Mucosa of rectum (tissue), 2 donors: ENCODE data around the gene SNX17.

Experiments used
- H3K27ac ChIP-seq, 2 donors: one replicate each; pipeline ENCODE4 v1.7.0; 2013; ENCODE audit warnings: inconsistent platforms in 2 of 2, low read depth in 2 of 2, low read length in 2 of 2
- H3K27me3 ChIP-seq, 2 donors: one replicate each; pipeline ENCODE4 v1.7.0; 2013; ENCODE audit warnings: low read length in 2 of 2; ENCODE audit not compliant: control insufficient read depth in 2 of 2, insufficient read depth in 2 of 2
- H3K36me3 ChIP-seq, 2 donors: one replicate each; pipeline ENCODE4 v1.7.0; 2013; ENCODE audit warnings: low read length in 2 of 2; ENCODE audit not compliant: control insufficient read depth in 2 of 2, insufficient read depth in 2 of 2
- H3K4me1 ChIP-seq, 2 donors: one replicate each; pipeline ENCODE4 v1.7.0; 2013; ENCODE audit warnings: low read length in 2 of 2, mild to moderate bottlenecking in 1 of 2; ENCODE audit not compliant: control insufficient read depth in 2 of 2, insufficient read depth in 2 of 2
- H3K4me3 ChIP-seq, 2 donors: one replicate each; pipeline ENCODE4 v1.7.0; 2013; ENCODE audit warnings: low read length in 2 of 2
- H3K9ac ChIP-seq, 2 donors: one replicate each; pipeline ENCODE4 v1.7.0; 2013; ENCODE audit warnings: low read length in 2 of 2, low read depth in 1 of 2, mild to moderate bottlenecking in 1 of 2
- H3K9me3 ChIP-seq, 2 donors: one replicate each; pipeline ENCODE4 v1.7.0; 2013; ENCODE audit warnings: low read length in 2 of 2; ENCODE audit not compliant: control insufficient read depth in 2 of 2
- donor health status: healthy.
- donor health status: Normal muscosa, but diverticular disease.

The SNX17 gene

GRCh38 chr2:27398962-27399361, 28.5 kb downstream of the SNX17 start:
- no peaks in the 10 kb centered on the region for H3K4me1 ChIP-seq
- no peak overlapping the region for H3K27ac ChIP-seq
- H3K4me3 ChIP-seq = no peak overlapping the region
- H3K9ac ChIP-seq = no peak overlapping the region
- peaks cover 0 to 2% of the 10 kb centered on the region in 2 donors for H3K36me3 ChIP-seq
- H3K27me3 ChIP-seq = no peaks in the 10 kb centered on the region
- no peaks in the 10 kb centered on the region for H3K9me3 ChIP-seq

GRCh38 chr2:27400348-27401135, 30.1 kb downstream of the SNX17 start:
- Histone ChIP-seq H3K36me3 (peaks cover 0 to 6% of the 10 kb centered on the region in 2 donors), H3K9me3 (no peaks in the 10 kb centered on the region), H3K27ac (no peak overlapping the region), H3K4me3 (no peak overlapping the region), H3K9ac (no peak overlapping the region), H3K4me1 (no peaks in the 10 kb centered on the region), H3K27me3 (no peaks in the 10 kb centered on the region)

- H3K9me3 ChIP-seq = no peaks in the 10 kb centered on the region
- H3K36me3 ChIP-seq = peaks cover 0 to 7% of the 10 kb centered on the region in 2 donors
- H3K27ac ChIP-seq = no peak overlapping the region
- peak overlapping the region; percentile 18 to 88 for H3K9ac ChIP-seq
- peak overlapping the region; percentile 87 to 88 for H3K4me3 ChIP-seq
- H3K27me3 ChIP-seq = no peaks in the 10 kb centered on the region
- H3K4me1 ChIP-seq = peaks cover 4 to 5% of the 10 kb centered on the region in 2 donors
Measured at GRCh38 chr2:27407798-27408491, 37.5 kb downstream of the SNX17 start.

- H3K9ac ChIP-seq = peak overlapping the region; percentile 86 to 88
- H3K27ac ChIP-seq = peak overlapping the region; percentile 71 to 86
- H3K36me3 ChIP-seq = peaks cover 0 to 7% of the 10 kb centered on the region in 2 donors
- H3K4me3 ChIP-seq = peak overlapping the region; percentile 87 to 88
- no peaks in the 10 kb centered on the region for H3K27me3 ChIP-seq
- H3K4me1 ChIP-seq = peaks cover 4 to 5% of the 10 kb centered on the region in 2 donors
- no peaks in the 10 kb centered on the region for H3K9me3 ChIP-seq
Measured at GRCh38 chr2:27408601-27409320, 38.3 kb downstream of the SNX17 start.

- H3K36me3 ChIP-seq = peaks cover 0 to 7% of the 10 kb centered on the region in 2 donors
- H3K4me3 ChIP-seq = peak within 1 kb of the TSS; percentile 87 to 88
- H3K27ac ChIP-seq = peak within 1 kb of the TSS; percentile 83 to 86
- H3K4me1 ChIP-seq = peaks cover 4 to 5% of the 10 kb centered on the region in 2 donors
- H3K9ac ChIP-seq = peak within 1 kb of the TSS; percentile 86 to 88
- no peaks in the 10 kb centered on the region for H3K27me3 ChIP-seq
- no peaks in the 10 kb centered on the region for H3K9me3 ChIP-seq
Measured at GRCh38 chr2:27409321-27410073, 39.1 kb downstream of the SNX17 start, which contains the start of gene PPM1G. Gene PPM1G, minus strand, starts transcription at chr2:27409591. Its CDS starts 169 bp downstream, at chr2:27409422.

- H3K4me3 ChIP-seq = no peak overlapping the region
- peaks cover 0 to under 1% of the 10 kb centered on the region in 2 donors for H3K36me3 ChIP-seq
- no peaks in the 10 kb centered on the region for H3K27me3 ChIP-seq
- no peak overlapping the region for H3K27ac ChIP-seq
- no peaks in the 10 kb centered on the region for H3K9me3 ChIP-seq
- H3K9ac ChIP-seq = no peak overlapping the region
- H3K4me1 ChIP-seq = peaks cover 4 to 5% of the 10 kb centered on the region in 2 donors
Measured at GRCh38 chr2:27412419-27413152, 42.2 kb downstream of the SNX17 start.

- Histone ChIP-seq H3K9me3 (no peaks in the 10 kb centered on the region), H3K27ac (no peak overlapping the region), H3K9ac (no peak overlapping the region), H3K27me3 (no peaks in the 10 kb centered on the region), H3K4me1 (no peaks in the 10 kb centered on the region), H3K36me3 (no peaks in the 10 kb centered on the region), H3K4me3 (no peak overlapping the region)
Measured at GRCh38 chr2:27416151-27416550, 45.7 kb downstream of the SNX17 start.

- Histone ChIP-seq H3K27ac (no peak overlapping the region), H3K9me3 (no peaks in the 10 kb centered on the region), H3K9ac (no peak overlapping the region), H3K27me3 (no peaks in the 10 kb centered on the region), H3K4me3 (no peak overlapping the region), H3K4me1 (no peaks in the 10 kb centered on the region), H3K36me3 (no peaks in the 10 kb centered on the region)
Measured at GRCh38 chr2:27420996-27421395, 50.6 kb downstream of the SNX17 start.

GRCh38 chr2:27421660-27422250, 51.3 kb downstream of the SNX17 start:
- Histone ChIP-seq H3K9me3 (no peaks in the 10 kb centered on the region), H3K4me3 (no peak overlapping the region), H3K4me1 (no peaks in the 10 kb centered on the region), H3K27ac (no peak overlapping the region), H3K9ac (no peak overlapping the region), H3K36me3 (no peaks in the 10 kb centered on the region), H3K27me3 (no peaks in the 10 kb centered on the region)
